ENCODE data around the gene SLC6A19. TPM values are rescaled to one million over a fixed set of nuclear protein-coding genes. Genes with fewer than 3 reads are reported as not detected.

SLC6A19 gene
- total RNA-seq, 1 experiment from 2014 or later: not detected

GRCh38 chr5:1224631-1225030 lies 23.2 kb downstream of the SLC6A19 start:
- Histone ChIP-seq H3K4me3 (ENCODE audit: low read depth, low read length, poor library complexity, severe bottlenecking) (no peak overlapping the region), H3K36me3 (ENCODE audit: insufficient read depth, low read length, poor library complexity, severe bottlenecking) (no peaks in the 10 kb centered on the region), H3K4me1 (ENCODE audit: insufficient read depth, low read length, poor library complexity, severe bottlenecking) (no peaks in the 10 kb centered on the region), H3K27me3 (replicated peaks; ENCODE audit: insufficient read depth, low read depth, low read length, poor library complexity) (peaks cover 20% of the 10 kb centered on the region), H3K27ac (ENCODE audit: low read depth, low read length, poor library complexity, severe bottlenecking) (no peak overlapping the region), H3K9me3 (ENCODE audit: low read depth, low read length, poor library complexity, severe bottlenecking) (no peaks in the 10 kb centered on the region)
- no TSS peak for BruUV-seq (replicated peaks)
- no peak for DNase-seq (ENCODE audit: low spot score)
- ChIA-PET CTCF (no interaction called here), POLR2A (ENCODE audit: low non-redundant PET) (interaction anchor here (0.6 kb wide), 1 partner anchor 675 kb away, joined by 3 read pairs; no protein-coding TSS in a partner anchor)
- intact Hi-C loops (cut with micrococcal nuclease; ENCODE audit: unreplicated experiment): no loop called here
- TF ChIP-seq CTCF (conservative IDR thresholded peaks at IDR 0.05; ENCODE audit: low read depth, low read length) (no peak), EZH2 (IDR thresholded peaks at IDR 0.05; ENCODE audit: borderline replicate concordance, low read depth, low read length, poor library complexity, severe bottlenecking) (no peak)

- CTCF ChIA-PET: no interaction called here
- H3K27ac ChIP-seq (ENCODE audit: low read depth, low read length, poor library complexity, severe bottlenecking): no peak within 1 kb of the TSS
- no peaks in the 10 kb centered on the region for H3K36me3 ChIP-seq (ENCODE audit: insufficient read depth, low read length, poor library complexity, severe bottlenecking)
- intact Hi-C loops (cut with micrococcal nuclease; ENCODE audit: unreplicated experiment): no loop called here
- H3K9me3 ChIP-seq (ENCODE audit: low read depth, low read length, poor library complexity, severe bottlenecking): no peaks in the 10 kb centered on the region
- no peak for TF ChIP-seq EZH2 (IDR thresholded peaks at IDR 0.05; ENCODE audit: borderline replicate concordance, low read depth, low read length, poor library complexity, severe bottlenecking)
- TF ChIP-seq CTCF (conservative IDR thresholded peaks at IDR 0.05; ENCODE audit: low read depth, low read length): no peak
- no peak within 1 kb of the TSS for H3K4me3 ChIP-seq (ENCODE audit: low read depth, low read length, poor library complexity, severe bottlenecking)
- no peak for DNase-seq (ENCODE audit: low spot score)
- BruUV-seq (replicated peaks): no TSS peak
- H3K27me3 ChIP-seq (replicated peaks; ENCODE audit: insufficient read depth, low read depth, low read length, poor library complexity): peaks cover 20% of the 10 kb centered on the region
- POLR2A ChIA-PET (ENCODE audit: low non-redundant PET): no interaction called here
- no peaks in the 10 kb centered on the region for H3K4me1 ChIP-seq (ENCODE audit: insufficient read depth, low read length, poor library complexity, severe bottlenecking)
Observed at GRCh38 chr5:1225081-1225480, 23.7 kb downstream of the SLC6A19 start, which contains the start of gene SLC6A18. Gene SLC6A18 (plus strand): TSS chr5:1225381. CDS start chr5:1225478, 97 bp downstream.

GRCh38 chr5:1226231-1226630 lies 24.8 kb downstream of the SLC6A19 start:
- POLR2A ChIA-PET (ENCODE audit: low non-redundant PET): no interaction called here
- Histone ChIP-seq H3K4me3 (ENCODE audit: low read depth, low read length, poor library complexity, severe bottlenecking) (no peak overlapping the region), H3K9me3 (ENCODE audit: low read depth, low read length, poor library complexity, severe bottlenecking) (no peaks in the 10 kb centered on the region), H3K27me3 (replicated peaks; ENCODE audit: insufficient read depth, low read depth, low read length, poor library complexity) (peaks cover 20% of the 10 kb centered on the region), H3K36me3 (ENCODE audit: insufficient read depth, low read length, poor library complexity, severe bottlenecking) (no peaks in the 10 kb centered on the region), H3K27ac (ENCODE audit: low read depth, low read length, poor library complexity, severe bottlenecking) (no peak overlapping the region), H3K4me1 (ENCODE audit: insufficient read depth, low read length, poor library complexity, severe bottlenecking) (no peaks in the 10 kb centered on the region)
- intact Hi-C loops (cut with micrococcal nuclease; ENCODE audit: unreplicated experiment): no loop called here
- DNase-seq (ENCODE audit: low spot score): no peak
- TF ChIP-seq EZH2 (IDR thresholded peaks at IDR 0.05; ENCODE audit: borderline replicate concordance, low read depth, low read length, poor library complexity, severe bottlenecking): no peak
- no peak for TF ChIP-seq CTCF (conservative IDR thresholded peaks at IDR 0.05; ENCODE audit: low read depth, low read length)
- CTCF ChIA-PET: no interaction called here
- BruUV-seq (replicated peaks): no TSS peak

Data from A673 (cell line).